GM21529 (cell line): Measurements from ENCODE around the gene FAM193A.
"Not testable (repeated sequence)": the region's sequence is repeated elsewhere in the genome, so short reads cannot be mapped to it uniquely, and the experiment has no call there.

ENCODE experiments used
- ATAC-seq: cut with Tn5 transposase; IDR thresholded peaks from one replicate; pipeline ENCODE4 v1.9.1; 2021; ENCODE audit not compliant: unreplicated experiment

FAM193A gene

DNA sequence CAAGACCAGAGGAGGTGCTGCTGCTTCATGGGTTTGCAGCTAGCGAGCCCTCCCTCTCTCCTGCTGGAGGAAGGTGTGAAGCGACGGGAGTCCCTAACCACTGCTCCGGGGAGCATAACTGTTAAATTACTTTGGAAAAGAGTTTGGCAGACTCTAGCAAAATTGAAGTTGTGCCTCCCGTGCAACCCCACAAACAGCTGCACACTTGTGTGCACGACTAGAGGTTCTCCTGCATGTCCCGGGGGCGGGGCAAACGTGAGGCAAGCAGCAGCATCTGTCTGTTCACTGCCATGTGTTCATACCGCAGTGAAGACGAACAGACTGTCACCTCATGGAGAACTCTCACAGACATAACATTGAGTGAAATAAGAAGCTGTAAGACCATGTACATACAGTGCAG is 185.1 kb downstream of the FAM193A start:
- no peak for ATAC-seq

DNA sequence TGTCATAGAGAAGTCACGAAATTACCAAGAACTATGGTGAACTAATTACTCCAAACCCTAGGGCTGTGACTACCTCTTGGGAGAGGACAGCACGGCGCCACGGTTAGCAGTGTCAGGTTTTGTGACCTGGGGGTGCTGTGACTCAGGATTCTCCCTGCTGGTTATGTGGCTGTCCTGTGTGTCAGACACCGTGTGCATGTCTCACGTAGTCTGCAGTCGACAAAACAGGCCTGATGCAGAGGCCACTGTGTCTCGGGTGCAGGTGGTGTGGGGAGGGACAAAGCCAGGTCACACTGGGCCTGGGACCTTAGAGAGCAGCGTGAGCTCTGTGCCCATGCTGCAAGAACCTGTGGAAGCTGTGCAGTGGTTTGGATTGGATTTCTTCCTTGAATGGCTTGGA is 185.6 kb downstream of the FAM193A start:
- ATAC-seq: no peak

DNA sequence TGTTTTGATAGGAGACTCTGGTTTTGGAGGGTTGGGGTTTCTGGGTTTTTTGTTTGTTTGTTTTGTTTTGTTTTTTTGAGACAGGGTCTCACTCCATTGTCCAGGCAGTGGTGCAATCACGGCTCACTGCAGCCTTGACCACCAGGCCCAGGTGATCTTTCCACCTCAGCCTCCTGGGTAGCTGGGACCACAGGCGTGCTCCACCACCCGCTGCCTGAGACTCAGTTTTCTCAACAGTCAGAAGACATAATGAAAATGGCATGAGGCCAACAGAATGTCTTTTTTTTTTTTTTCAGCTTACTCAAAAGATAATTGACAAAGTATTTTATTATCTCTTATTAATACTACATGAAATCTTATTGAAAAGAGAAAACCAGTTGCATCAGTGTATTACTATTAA is 187.3 kb downstream of the FAM193A start:
- ATAC-seq: no peak

DNA sequence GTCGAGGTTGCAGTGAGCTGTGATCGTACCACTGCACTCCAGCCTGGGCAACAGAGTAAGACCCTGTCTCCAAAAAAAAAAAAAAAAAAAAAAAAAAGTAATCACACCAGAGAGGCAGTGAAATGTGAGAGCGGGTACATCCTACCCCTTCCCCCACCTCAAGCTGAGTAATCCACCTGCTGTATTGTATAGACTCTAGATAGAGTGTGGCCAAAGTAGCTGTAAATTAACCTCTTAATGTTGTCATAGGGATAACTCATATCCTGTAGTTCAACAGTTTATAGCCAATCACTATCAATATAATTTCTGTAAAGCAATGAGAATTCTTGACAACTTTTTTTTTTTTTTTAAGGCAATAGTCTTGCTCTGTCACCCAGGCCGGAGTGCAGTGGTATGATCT is 188.9 kb downstream of the FAM193A start:
- ATAC-seq: no peak

DNA sequence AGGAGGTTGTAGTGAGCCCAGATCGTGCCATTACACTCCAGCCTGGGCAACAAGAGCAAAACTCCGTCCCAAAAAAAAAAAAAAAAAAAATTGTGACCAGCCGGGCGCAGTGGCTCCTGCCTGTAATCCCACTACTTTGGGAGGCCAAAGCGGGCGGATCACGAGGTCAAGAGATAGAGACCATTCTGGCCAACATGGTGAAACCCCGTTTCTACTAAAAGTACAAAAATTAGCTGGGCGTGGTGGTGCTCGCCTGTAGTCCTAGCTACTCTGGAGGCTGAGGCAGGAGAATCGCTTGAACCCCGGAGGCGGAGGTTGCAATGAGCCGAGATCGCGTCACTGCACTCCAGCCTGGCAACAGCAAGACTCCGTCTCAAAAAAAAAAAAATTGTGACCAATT is 190.4 kb downstream of the FAM193A start:
- not testable (repeated sequence) for ATAC-seq

DNA sequence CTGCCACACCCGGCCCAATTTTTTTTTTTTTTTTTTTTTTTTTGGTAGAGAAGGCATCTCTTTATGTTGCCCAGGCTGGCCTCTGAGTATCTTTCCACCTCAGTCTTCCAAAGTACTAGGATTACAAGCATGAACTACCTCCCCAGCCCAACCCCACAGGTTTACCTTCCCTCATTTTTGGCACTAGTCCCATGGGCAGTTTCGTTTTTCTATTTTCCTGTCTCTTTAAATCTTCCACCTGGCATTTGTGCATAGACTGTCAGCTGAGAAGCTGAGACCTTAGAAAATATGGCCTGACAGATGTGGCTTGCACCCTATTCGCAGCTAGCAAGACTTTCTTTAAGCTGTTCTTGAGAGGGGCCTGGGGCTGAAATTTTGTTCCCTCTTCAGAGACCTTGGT is 191.8 kb downstream of the FAM193A start:
- ATAC-seq: no peak

DNA sequence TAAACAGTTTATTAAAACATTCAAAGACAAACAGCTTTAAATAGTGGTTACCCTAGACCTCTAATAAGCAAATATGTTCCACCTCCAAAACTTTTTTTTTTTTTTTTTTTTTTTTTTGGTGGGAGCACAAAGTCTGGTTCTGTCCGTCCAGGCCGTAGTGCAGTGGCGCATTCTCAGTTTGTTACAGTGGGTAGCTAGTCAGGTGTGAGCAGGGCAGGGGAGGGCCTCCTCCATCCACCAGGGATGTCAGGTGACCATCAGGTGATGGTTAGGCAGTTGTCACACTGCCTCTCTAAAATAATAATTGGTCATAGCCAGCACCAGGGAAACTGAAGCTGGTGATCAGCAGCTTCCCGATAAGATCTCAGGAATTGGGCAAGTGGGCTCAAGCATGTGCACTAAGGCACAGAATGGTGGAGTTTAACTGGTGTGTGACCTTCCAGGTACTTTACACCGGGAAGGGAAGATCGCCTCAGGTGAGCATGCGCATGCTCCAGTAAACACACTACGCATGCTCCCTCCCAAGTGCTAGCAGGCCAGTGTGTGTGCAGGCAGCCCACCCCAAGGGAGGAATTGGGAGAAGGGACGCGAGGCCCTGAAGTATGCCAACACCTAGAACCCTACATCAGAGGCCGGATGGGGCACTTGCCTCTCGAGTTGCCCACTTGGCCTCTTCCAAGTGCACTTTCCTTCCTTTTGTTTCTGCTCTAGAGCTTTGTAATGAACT is 192.5 kb downstream of the FAM193A start:
- ATAC-seq: no peak

DNA sequence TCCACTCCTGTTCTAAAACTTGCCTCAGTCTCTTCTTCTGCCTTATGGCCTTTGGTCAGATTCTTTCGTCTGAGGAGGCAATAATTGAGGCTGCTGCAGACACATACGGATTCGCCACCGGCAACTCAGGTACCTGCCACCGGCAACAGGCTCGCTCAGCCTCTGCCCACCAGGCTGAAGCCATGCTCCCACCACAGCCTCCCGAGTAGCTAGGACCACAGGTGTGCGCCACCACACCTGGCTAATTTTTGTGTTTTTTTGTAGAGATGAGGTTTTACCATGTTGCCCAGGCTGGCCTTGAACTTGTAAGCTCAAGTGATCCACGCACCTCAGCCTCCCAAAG is 193.1 kb downstream of the FAM193A start:
- no peak for ATAC-seq

DNA sequence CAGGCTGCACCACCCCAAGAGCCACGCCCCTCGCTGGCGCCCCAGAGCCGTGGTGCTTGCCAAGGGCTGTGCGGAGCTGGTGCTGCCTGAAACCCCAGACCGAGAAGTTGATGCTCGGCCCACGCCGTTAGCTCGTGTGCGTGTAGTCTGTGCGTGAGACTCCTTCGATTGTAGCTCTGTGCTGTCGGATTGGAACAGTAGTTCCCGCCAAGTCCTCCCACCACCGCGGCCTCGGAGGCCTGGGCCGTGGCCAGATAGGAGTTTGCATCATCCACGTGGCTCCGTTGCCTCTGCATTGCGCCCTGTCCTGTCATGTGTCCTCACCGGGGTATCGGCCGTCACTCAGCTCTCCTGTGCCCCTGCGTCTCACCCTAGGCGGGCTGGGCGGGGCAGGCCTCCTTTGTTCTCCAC is 195.5 kb downstream of the FAM193A start:
- ATAC-seq: no peak

DNA sequence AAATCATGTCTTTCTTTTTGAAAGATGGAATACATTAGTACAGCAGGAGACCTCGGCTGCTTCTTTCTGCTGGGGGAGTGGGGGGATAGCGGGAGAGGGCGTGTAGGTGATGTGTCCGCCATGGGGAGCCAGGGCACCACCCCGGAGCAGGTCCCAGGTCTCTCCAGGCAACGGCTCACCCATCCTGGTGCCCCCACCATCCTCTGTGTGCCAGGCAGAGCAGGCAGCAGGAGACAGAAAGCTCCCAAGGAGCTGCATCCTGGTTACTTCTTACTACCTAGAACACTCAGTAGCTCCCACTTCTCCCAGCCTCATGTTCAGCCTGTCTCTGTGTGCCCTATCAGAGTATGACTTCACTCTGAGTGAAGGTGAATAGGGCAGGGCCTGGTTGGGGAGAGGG is 196.1 kb downstream of the FAM193A start:
- no peak for ATAC-seq

DNA sequence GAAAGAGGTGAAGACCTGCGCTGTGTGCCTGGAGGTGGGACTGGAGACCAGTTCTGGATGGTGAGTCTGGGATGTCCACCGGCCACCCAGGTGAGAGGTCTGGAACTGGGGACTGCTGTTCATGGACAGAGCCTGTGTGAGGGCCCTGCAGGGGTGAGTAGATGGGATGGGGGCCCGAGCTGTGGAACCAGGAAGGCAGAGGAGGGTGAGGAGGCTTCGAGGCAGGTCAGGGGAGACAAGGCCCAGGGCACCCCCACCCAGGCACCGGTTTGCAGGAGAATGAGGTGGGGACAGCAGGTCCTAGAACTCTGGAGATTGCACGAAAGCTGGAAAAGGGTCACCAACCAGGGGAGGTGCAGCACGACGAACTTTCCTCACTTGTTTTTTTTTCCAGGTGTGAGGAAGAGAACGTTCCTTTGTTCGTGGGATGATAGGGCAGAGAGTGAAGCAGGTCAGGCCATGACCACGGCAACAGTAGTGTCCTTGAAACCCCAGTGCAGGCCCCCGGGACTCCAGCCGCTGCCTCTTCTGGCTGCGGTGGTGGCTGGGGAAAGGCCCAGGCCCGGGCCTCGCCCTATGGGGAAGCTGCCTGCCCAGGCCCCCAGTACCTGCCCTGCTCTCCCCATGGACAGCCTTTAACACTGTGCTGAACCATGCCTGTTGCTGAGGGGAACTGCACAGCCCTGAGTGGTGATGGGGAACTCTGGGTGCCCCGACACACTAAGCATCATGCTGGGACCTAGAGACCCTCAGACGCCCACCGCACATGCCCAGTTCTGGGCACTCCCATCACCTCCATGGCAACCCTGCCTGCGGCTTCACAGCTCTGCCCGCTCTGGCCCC is 196.8 kb downstream of the FAM193A start:
- ATAC-seq: no peak

DNA sequence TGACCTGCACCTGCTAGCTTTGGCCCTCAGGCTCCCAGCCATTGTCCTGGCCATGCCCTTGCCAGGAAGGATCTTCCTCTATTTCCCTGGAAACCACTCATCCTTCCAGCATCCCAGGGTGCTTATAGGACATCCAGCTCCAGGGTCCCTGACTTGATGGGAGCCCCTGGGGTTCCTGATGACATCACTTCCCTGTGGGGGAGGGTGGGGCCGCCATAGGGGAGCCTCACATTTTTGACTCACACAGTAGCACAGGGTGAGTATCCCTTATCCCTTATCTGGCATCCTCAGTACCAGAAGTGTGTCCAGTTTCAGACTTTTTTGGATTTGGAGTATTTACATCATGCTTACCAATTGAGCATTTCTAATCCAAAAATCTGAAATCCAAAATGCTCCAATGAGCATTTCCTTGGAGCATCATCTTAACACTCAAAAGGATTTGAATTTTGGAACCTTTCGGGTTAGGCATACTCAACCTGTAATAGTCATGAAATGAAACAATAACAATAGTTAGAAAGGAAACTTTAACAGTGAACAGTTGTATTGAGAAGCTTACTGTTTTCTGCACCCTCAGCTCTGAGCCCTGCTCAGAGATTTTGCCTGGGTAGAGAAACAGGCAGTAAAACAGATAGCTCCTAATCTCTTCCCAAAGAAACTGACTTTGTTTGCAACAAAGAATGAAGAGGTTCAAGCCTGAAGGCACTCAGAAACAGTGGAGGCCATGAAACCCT is 197.6 kb downstream of the FAM193A start:
- ATAC-seq: no peak

DNA sequence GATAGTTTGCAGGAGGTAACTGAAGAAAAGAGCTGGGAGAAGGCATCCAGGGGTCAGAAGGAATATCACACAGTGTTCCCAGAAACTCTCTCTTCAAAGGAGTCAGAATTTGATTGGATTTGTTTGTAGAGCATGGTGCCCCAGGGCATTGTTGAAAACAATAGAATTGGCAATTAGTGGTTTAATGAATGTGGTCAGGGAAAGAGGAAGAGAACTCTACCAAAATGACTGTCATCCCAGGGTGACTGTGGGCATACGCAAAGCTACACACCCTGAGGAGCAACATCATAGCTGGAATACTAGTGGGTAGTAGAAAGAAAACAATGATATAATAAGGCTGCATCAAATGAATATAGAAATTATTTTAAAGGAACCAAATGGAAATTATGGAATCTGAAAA is 198.2 kb downstream of the FAM193A start:
- ATAC-seq: peak; percentile 56

DNA sequence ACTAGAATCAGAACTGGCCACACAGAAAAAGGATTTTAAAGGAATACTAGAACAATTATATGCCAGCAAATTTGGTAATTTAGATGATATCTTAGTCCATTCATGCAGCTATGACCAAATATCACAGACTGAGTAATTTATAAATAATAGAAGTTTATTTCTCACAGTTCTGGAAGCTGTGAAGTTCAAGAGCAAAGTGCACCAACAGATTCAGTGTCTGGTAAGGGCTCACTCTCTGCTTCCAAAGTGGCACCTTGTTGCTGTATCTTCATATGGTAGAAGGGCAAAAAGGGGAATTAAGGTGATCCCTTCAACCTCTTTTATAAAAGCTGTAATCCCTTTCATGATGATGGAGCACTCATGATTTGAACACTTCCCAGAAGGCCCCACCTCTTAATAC is 199.4 kb downstream of the FAM193A start:
- ATAC-seq: no peak

DNA sequence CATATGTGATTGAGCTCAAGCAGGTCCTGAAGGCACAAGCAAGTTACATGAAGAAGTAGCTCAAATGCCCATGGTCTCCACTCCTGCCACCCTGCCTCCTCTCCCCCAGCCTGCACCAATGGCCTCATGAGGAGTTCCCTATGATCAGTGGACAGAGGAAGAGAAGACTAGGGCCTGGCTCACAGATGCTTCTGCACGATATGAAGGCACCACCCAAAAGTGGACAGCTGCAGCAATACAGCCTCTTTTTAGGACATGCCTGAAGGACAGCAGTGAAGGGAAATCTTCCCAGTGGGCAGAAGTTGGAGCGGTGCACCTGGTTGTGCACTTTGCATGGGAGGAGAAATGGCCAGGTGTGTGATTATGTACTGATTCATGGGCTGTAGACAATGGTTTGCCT is 201.8 kb downstream of the FAM193A start:
- ATAC-seq: not testable (repeated sequence)

DNA sequence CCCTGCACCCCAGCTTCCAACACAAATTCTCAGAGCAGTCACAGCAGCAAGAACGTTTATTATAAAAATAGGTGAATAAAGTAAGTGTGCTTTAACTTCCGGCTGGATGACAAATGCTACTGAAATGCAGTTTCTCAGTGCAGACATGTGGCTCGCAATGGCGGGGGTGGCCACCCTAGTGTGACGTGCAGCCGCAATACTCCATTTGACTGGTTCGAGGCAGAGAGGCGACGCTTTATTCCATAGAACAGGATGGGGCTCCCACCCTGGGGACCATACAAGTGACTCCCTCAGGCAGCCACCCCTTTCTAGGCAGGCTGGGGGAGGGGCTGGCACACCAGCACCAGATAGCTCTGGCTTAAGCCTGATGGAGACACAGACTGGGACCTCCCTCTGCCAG is 205.2 kb downstream of the FAM193A start:
- ATAC-seq: no peak

DNA sequence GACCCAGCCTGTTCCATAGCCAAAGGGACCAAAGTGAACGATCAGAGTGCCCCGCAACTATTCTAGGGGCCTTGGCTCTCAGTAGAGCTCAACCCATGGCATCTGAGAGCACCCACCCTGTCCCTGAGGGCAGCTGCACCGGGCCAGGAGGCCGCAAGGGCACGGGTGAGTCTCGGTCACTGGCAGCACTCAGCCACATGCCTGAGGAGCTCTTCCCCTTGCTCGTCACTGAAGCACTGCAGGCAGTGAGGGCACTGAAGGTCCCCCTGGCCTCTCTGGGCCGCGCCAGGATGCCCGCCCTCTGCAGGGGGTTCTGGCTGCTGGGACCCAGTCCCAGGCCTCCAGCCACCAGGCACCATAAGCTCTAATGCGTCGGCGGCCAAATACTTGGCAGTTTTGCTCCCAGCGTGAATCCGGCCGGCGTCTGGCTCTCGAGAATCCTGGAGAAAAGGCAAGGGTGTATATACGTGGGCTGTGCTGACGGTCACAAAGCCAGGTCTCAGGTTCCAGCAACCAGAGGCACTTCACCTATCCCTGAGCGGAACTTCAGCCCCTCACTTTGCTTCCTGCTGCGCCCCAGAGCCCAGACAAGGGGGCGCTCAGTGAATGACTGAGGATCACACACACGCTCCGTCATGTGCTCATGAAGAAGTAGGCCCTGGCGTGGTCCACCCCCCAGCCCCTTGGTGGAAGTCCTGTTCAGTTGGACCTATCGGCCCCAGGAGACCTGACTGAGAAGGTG is 205.8 kb downstream of the FAM193A start:
- ATAC-seq: no peak

DNA sequence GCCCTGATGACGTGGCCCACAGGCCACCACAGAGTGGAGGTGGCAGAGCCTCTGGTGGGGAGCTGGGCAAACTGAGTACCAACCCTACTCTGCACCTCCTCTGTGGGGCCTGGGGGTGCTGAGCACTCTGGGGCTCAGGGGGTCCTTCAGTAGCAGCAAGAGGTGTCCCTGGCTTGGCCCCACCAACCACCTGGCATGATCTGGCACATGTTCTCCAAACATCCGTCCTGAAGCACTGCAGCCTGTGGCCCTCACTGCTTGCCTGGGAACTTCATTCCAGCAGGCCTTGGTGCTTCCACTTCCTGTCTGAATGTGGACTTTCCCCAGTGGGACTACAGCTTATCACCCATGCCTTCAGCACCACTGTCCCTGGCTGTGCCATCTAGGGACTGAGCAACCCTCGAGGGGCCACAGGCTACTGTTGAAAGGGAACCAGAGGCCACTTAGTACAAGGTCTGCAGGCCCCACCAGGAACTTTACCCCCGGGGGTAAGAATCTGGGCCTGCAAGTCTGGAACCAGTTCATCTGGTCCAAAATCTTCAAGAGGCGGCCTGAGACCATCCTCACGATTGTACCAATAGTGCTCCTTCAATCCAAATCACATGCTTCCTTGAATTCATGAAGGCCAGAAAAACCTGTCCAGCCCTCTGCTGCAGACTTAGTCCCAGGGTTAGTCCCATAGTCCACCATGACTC is 206.5 kb downstream of the FAM193A start:
- ATAC-seq: no peak

DNA sequence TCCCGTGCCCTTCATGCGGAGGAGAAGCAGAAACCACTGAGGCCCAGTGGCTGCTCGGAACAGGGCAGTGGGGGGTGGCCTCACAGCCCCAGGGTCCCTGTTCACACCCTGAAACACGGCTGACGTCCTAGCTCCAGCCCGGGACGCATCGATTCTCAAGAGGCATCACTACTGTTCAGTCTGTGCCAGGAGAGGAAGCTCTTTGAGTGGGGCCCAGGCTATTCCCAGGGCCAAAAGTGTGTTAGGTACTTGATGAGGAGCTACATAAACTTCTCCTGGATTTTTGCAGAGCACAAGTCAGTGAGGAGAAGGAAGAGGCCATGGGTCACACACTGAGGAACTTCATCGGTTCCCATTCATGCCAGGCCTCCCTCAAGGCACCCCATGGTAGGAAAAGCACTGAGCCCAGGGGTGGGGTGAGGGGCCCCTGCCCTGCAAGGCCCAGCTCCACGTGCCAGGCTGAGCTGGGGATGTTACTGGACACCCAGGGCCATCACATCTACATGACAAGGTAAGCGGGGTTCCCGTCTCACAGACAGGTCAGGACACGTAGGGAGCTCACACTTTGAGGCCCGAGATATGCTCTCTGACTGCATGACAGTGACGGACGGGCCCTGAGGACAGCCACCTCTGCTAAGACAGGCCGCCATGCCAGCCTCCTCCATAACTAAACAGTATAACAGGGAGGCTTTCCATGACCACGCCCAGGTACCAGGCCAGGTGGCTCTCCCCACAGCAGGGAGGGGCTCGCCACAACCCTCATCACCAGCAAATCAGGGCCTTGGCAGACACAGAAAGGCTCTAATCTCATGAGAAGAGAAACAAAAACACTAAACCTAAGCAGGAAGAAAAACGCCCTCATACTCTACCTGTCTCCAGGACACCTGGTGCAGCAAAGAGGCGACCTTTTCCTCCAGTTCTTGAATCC is 207.3 kb downstream of the FAM193A start:
- no peak for ATAC-seq
